Nephron progenitor cell (in vitro differentiated cells): Measurements from ENCODE around the gene MPST.

ENCODE experiments used
- DNase-seq: peaks from one replicate; pipeline ENCODE4 v3.0.0; 2021
- H3K27ac Mint-ChIP-seq: 2 replicates; pipeline ENCODE4 v1.8.0; 2021; ENCODE audit warnings: mild to moderate bottlenecking, moderate library complexity, mixed read lengths
- H3K27me3 Mint-ChIP-seq: 2 replicates; pipeline ENCODE4 v1.8.0; 2021; ENCODE audit warnings: mild to moderate bottlenecking, low read depth, mixed read lengths; ENCODE audit not compliant: poor library complexity
- H3K36me3 Mint-ChIP-seq: 2 replicates; pipeline ENCODE4 v1.8.0; 2021; ENCODE audit warnings: low read depth, mixed read lengths
- H3K4me1 Mint-ChIP-seq: 2 replicates; pipeline ENCODE4 v1.8.0; 2021; ENCODE audit warnings: mixed read lengths
- H3K4me3 Mint-ChIP-seq: 2 replicates; pipeline ENCODE4 v1.8.0; 2021; ENCODE audit warnings: mild to moderate bottlenecking, moderate library complexity, mixed read lengths
- H3K9me3 Mint-ChIP-seq: 2 replicates; pipeline ENCODE4 v1.8.0; 2021; ENCODE audit warnings: mild to moderate bottlenecking, moderate library complexity, mixed read lengths
- TF ChIP-seq, protein P1 (sequence below): fragments of 200-600 bp; sonication (generic); IDR thresholded peaks from 2 replicates; pipeline ENCODE4 v1.5.0; 2021; ENCODE audit warnings: antibody characterized with exemption

MPST gene

DNA sequence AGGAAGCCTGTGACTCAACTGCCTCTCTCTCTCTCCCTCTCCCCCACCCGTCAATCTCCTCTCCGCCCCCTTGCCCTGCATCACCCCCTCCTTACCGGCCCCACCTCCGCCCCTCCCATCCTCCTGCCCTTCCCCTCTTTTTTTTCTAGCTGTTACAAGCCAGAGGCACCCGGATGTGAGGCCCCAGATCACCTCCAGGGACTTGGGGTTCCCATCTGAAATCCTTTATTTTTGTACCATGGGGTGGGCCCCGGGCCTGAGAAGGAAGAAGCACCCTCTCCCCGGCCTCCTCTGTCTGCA, 42.8 kb downstream of the MPST start:
- Mint-ChIP-seq H3K27ac (no peak overlapping the region), H3K36me3 (no peaks in the 10 kb centered on the region), H3K27me3 (peaks cover 4% of the 10 kb centered on the region), H3K4me3 (no peak overlapping the region), H3K9me3 (no peaks in the 10 kb centered on the region), H3K4me1 (no peaks in the 10 kb centered on the region)
- TF ChIP-seq, protein P1, sequence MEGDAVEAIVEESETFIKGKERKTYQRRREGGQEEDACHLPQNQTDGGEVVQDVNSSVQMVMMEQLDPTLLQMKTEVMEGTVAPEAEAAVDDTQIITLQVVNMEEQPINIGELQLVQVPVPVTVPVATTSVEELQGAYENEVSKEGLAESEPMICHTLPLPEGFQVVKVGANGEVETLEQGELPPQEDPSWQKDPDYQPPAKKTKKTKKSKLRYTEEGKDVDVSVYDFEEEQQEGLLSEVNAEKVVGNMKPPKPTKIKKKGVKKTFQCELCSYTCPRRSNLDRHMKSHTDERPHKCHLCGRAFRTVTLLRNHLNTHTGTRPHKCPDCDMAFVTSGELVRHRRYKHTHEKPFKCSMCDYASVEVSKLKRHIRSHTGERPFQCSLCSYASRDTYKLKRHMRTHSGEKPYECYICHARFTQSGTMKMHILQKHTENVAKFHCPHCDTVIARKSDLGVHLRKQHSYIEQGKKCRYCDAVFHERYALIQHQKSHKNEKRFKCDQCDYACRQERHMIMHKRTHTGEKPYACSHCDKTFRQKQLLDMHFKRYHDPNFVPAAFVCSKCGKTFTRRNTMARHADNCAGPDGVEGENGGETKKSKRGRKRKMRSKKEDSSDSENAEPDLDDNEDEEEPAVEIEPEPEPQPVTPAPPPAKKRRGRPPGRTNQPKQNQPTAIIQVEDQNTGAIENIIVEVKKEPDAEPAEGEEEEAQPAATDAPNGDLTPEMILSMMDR, result no peak
- no peak for DNase-seq

DNA sequence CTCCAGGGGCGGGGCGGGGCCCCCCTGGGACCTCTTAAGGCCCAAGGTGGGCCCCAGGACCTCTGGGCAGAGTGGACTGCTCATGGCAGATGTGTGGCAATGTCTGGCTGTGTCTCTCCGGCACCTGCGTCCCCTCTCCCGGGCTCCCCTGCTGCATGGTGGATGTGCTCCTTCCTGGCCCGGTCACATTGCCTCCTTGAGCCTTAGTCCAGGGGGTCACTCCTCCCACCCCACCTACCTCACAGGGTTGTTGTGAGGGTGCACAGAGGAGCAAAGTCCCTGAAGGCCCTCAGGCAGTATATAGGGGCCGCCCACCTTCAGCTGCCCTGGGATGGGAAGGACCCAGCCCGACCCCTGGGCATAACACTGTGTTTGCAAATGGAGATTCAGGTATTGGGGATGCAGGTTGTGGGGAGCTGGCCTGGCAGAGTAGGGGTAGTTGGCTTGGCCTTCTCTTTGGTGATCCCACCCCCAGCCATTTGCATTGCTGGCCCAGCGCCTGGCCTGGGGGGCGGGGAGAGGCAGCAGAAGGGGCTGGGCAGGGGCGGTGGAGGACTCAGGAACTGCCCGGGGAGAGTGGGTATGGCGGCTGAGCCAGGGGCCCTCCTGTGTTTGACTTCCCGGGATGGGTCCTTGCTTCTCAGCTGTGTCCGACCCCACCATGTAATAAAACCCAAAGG, 43.3 kb downstream of the MPST start:
- no peaks in the 10 kb centered on the region for H3K36me3 Mint-ChIP-seq

DNA sequence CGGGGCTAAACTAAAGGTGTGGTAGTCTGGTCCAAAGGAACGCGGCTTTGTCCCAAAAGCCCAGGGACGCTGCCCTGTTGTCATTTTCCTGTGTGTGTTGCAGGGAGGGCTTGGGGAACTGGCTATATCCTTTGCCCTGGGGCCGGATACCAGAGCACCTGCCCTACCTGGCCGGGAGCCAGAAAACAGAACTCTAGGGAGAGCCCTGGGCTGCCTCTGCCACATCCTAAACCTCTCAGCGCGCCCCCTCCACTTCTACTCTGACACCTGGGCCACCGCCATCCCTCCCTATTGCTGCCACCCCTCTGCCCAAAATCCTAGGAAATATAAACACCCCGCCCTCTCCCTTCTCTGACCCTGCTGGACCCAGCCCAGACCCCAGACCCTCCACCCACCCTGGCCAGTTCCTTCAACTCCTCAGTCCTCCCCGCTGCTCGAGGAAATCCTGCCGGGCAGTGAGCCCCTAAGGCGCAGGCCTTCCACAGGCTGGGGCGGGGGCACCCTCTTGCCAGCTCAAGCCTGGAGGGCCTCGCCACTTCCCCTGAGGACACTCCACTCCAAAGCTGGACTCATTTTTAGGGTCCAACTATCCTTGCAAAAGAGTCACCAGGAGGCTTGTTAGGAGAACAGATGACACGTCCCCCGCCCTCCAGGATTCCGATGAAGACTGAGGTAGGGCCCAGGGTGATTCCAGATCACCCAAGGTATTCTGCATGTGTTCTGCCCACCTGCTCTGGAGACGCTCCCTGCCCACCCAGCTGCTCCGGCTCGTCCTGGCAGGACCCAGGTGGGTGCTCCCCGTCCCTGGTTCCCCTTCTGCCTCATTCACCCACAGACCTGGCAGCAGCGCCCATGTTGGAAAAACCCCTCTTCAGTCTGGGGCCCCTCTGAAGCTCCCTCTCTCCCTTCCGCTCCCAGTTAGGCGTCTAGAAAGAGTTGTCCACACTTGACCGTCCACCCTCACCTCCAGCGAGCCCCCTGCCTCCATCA, 44.2 kb downstream of the MPST start:
- TF ChIP-seq, protein P1, result no peak
- Mint-ChIP-seq H3K27ac (no peak overlapping the region), H3K36me3 (no peaks in the 10 kb centered on the region), H3K4me3 (no peak overlapping the region), H3K27me3 (peaks cover 4% of the 10 kb centered on the region), H3K4me1 (no peaks in the 10 kb centered on the region), H3K9me3 (no peaks in the 10 kb centered on the region)
- no peak for DNase-seq

More for the DNA sequence above, 43.3 kb downstream of the MPST start:
- Mint-ChIP-seq H3K4me1 (no peaks in the 10 kb centered on the region), H3K9me3 (no peaks in the 10 kb centered on the region), H3K27me3 (peaks cover 4% of the 10 kb centered on the region), H3K4me3 (no peak overlapping the region), H3K27ac (peak overlapping the region; percentile 31)
- DNase-seq, result no peak
- TF ChIP-seq, protein P1, result no peak

DNA sequence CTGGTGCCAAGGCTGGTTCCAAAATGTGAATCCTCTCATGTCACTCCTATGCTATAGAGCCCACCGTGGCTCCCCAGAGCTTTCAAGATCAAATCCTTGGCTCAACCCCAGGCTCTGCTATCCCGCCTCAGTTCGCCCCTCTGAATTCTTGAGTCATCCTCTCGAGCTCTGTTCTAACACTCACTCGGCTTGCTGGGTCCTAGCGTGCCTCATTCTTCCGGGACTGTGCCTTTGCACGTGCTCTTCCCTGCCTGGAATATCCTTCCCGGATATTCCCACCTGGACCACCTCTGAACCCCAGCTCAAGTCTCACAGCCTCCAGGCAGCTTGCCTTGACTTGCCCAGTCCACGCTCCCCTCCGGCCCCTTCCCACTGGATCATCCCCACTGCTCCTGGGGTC, 45.0 kb downstream of the MPST start:
- no peak overlapping the region for H3K27ac Mint-ChIP-seq
- TF ChIP-seq, protein P1, result no peak
- no peaks in the 10 kb centered on the region for H3K36me3 Mint-ChIP-seq
- H3K4me3 Mint-ChIP-seq, result no peak overlapping the region
- H3K9me3 Mint-ChIP-seq, result no peaks in the 10 kb centered on the region
- H3K27me3 Mint-ChIP-seq, result peaks cover 4% of the 10 kb centered on the region
- H3K4me1 Mint-ChIP-seq, result no peaks in the 10 kb centered on the region
- no peak for DNase-seq

DNA sequence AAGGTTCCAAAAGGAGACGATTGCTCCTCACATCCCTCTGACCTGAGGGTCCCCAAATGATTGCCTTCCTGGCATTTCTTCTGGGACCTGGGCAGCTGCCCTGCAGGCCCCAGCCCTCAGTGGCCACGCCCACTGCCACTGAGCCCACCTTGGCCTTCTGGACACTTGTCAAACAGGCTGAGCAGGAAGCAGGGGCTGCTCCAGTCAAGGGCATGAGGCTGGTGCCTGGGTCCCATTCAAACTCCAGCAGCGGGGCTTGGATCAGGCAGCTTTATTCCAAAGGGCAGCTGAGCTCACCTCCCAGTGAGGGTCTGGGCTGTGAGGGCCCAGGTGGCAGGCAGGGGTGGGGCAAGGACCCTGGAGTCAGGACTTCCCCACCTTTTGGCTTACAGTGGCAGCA, 45.6 kb downstream of the MPST start:
- Mint-ChIP-seq H3K36me3 (no peaks in the 10 kb centered on the region), H3K4me1 (no peaks in the 10 kb centered on the region), H3K9me3 (no peaks in the 10 kb centered on the region), H3K27me3 (peaks cover 4% of the 10 kb centered on the region), H3K27ac (no peak overlapping the region), H3K4me3 (no peak overlapping the region)
- DNase-seq, result no peak
- TF ChIP-seq, protein P1, result no peak
